HepG2 (cell line): Measurements from ENCODE around the gene WSB2. TPM values are rescaled to one million over a fixed set of nuclear protein-coding genes. Genes with fewer than 3 reads are reported as not detected.

ENCODE experiments used
- ATAC-seq: fragments of 200-7000 bp; cut with Tn5 transposase; 3 replicates; pipeline ENCODE4 v1.9.1; 2020; ENCODE audit warnings: mild to moderate bottlenecking, moderate library complexity
- Bru-seq: library from RNA; stranded (reverse); fragments of 400-500 nt; gene quantifications from one replicate; lab custom pipeline; 2021; lab: Mats Ljungman, UMichigan
- BruChase-seq, 2 experiments: library from RNA; stranded (reverse); fragments of 400-500 nt; gene quantifications; one replicate each; lab custom pipeline; 2021; lab: Mats Ljungman, UMichigan
- BruUV-seq: library from RNA; stranded (reverse); fragments of 400-500 nt; replicated peaks from 2 replicates; lab custom pipeline; 2021; lab: Mats Ljungman, UMichigan
- CTCF ChIA-PET: fragments of 300-600 bp; formaldehyde crosslinking; extraction: SDS; loops from one replicate; lab custom pipeline; 2021; ENCODE audit warnings: low total read pairs, inconsistent platforms, low intra/inter-chr PET ratio; lab: Yijun Ruan, JAX
- POLR2A ChIA-PET: fragments of 350-600 bp; sonication (Branson Sonifier 250); formaldehyde crosslinking; loops from one replicate; lab custom pipeline; 2020; ENCODE audit warnings: antibody characterized with exemption, inconsistent platforms; lab: Yijun Ruan, JAX
- DNase-seq: peaks from one replicate; pipeline ENCODE4 v3.0.0-alpha.2; 2015; ENCODE audit warnings: low spot score
- FAIRE-seq: peaks from 3 replicates; lab custom pipeline; 2011; peaks lifted over from hg19 to GRCh38; lab: Jason Lieb, UNC
- H2AFZ ChIP-seq: one replicate; pipeline ENCODE4 v1.6.1; 2011; ENCODE audit warnings: low read length, inconsistent platforms
- H3K27ac ChIP-seq: fragments of 300-600 bp; 3 replicates; pipeline ENCODE4 v1.8.0; 2011; ENCODE audit warnings: mixed run types, mild to moderate bottlenecking, mixed read lengths, low read length, inconsistent platforms; ENCODE audit not compliant: insufficient read depth; ENCODE audit errors: extremely low read length
- H3K27me3 ChIP-seq, 2 experiments: fragments of 200-600 bp in 1 of 2; 2 replicates in 1 of 2; 3 replicates in 1 of 2; pipeline versions ENCODE4 v1.6.0 to v1.8.0; 2011; ENCODE audit warnings: low read length in 2 of 2, mild to moderate bottlenecking in 2 of 2, moderate library complexity in 2 of 2, inconsistent platforms in 1 of 2; ENCODE audit not compliant: insufficient read depth in 2 of 2, control insufficient read depth in 1 of 2
- H3K36me3 ChIP-seq, 2 experiments: fragments of 200-600 bp in 1 of 2; replicated peaks in 1 of 2; 2 replicates in 1 of 2; 3 replicates in 1 of 2; pipeline versions ENCODE4 v1.5.1 to v1.8.0; 2011; ENCODE audit warnings: low read length in 2 of 2, inconsistent platforms in 1 of 2; ENCODE audit not compliant: insufficient read depth in 2 of 2, control insufficient read depth in 1 of 2
- H3K4me1 ChIP-seq: 2 replicates; pipeline ENCODE4 v1.5.1; 2012; ENCODE audit warnings: low read length, inconsistent platforms; ENCODE audit not compliant: insufficient read depth
- H3K4me2 ChIP-seq: 2 replicates; pipeline ENCODE4 v1.6.0; 2011; ENCODE audit warnings: low read depth, low read length, inconsistent platforms
- H3K4me3 ChIP-seq, 3 experiments: fragments of 200-600 bp in 1 of 3; sonication (generic), shearing (Covaris generic) in 1 of 3; replicated peaks in 1 of 3; 2 replicates each; pipeline ENCODE4 v1.5.1; 2011 to 2016; ENCODE audit warnings: low read length in 3 of 3, inconsistent platforms in 2 of 3, low read depth in 2 of 3, mild to moderate bottlenecking in 2 of 3, control low read depth in 1 of 3, mixed read lengths in 1 of 3; ENCODE audit not compliant: insufficient read depth in 1 of 3
- H3K79me2 ChIP-seq: one replicate; pipeline ENCODE4 v1.6.1; 2011; ENCODE audit warnings: low read length, inconsistent platforms; ENCODE audit not compliant: insufficient read depth
- H3K9ac ChIP-seq: 2 replicates; pipeline ENCODE4 v1.6.0; 2011; ENCODE audit warnings: mild to moderate bottlenecking, low read depth, low read length, inconsistent platforms; ENCODE audit not compliant: insufficient read depth
- H3K9me3 ChIP-seq: 2 replicates; pipeline ENCODE4 v1.5.1; 2012; ENCODE audit warnings: mild to moderate bottlenecking, low read length
- H4K20me1 ChIP-seq: 2 replicates; pipeline ENCODE4 v1.6.0; 2011; ENCODE audit warnings: inconsistent platforms, mild to moderate bottlenecking, low read length, moderate library complexity; ENCODE audit not compliant: insufficient read depth
- ESRRA ChIP-seq: sonication (generic); formaldehyde crosslinking; IDR thresholded peaks from 2 replicates; pipeline ENCODE4 v1.5.1; 2020; ENCODE audit warnings: mild to moderate bottlenecking, low read depth, missing genetic modification reagents
- GABPB1 ChIP-seq: IDR thresholded peaks from 2 replicates; pipeline ENCODE4 v1.6.1; 2016; ENCODE audit warnings: mild to moderate bottlenecking, missing genetic modification reagents, moderate library complexity, missing compliant biosample characterization
- MAX ChIP-seq: IDR thresholded peaks from 2 replicates; pipeline ENCODE4 v1.6.1; 2012; ENCODE audit warnings: inconsistent platforms
- MBD4 ChIP-seq: IDR thresholded peaks from 2 replicates; pipeline ENCODE4 v1.6.1; 2012; ENCODE audit warnings: low read length, inconsistent platforms, borderline replicate concordance
- PAXIP1 ChIP-seq: sonication (generic); formaldehyde crosslinking; conservative IDR thresholded peaks from 2 replicates; pipeline ENCODE4 v1.4.0; 2020; ENCODE audit warnings: mild to moderate bottlenecking, missing genetic modification reagents, moderate library complexity
- PCBP2 ChIP-seq: fragments of 200-400 bp; formaldehyde crosslinking; optimal IDR thresholded peaks from 2 replicates; pipeline ENCODE3; 2018; ENCODE audit warnings: low read length, low read depth; ENCODE audit not compliant: poor library complexity, severe bottlenecking
- POLR2G ChIP-seq: fragments of 200-400 bp; formaldehyde crosslinking; IDR thresholded peaks from 2 replicates; pipeline ENCODE4 v1.6.1; 2018; ENCODE audit warnings: mild to moderate bottlenecking, low read depth, low read length, moderate library complexity
- RELA ChIP-seq: sonication (generic); formaldehyde crosslinking; IDR thresholded peaks from 2 replicates; pipeline ENCODE4 v1.4.0; 2020; ENCODE audit warnings: missing genetic modification reagents
- SIN3A ChIP-seq: IDR thresholded peaks from 2 replicates; pipeline ENCODE4 v1.6.1; 2011; ENCODE audit warnings: low read depth, mild to moderate bottlenecking, control low read depth, low read length, borderline replicate concordance
- TFAP4 ChIP-seq: sonication (generic); IDR thresholded peaks from 2 replicates; pipeline ENCODE4 v1.6.1; 2016; ENCODE audit warnings: low read depth, borderline replicate concordance
- U2AF2 ChIP-seq: fragments of 200-400 bp; formaldehyde crosslinking; IDR thresholded peaks from 2 replicates; pipeline ENCODE4 v1.6.1; 2017; ENCODE audit warnings: low read depth, mild to moderate bottlenecking, low read length
- ZNF264 ChIP-seq: sonication (generic); formaldehyde crosslinking; IDR thresholded peaks from 2 replicates; pipeline ENCODE4 v1.4.0; 2020; ENCODE audit warnings: missing genetic modification reagents
- WGBS: methylation state at CpG from one replicate; pipeline ENCODE4 v1.1.6; 2017; ENCODE audit warnings: low lambda C conversion rate; 5-methylcytosine and 5-hydroxymethylcytosine counted together
- in situ Hi-C: cut with HindIII; loops from 2 replicates; pipeline ENCODE4 v1.10.0; 2017; ENCODE audit warnings: low pct_unique_long_range_greater_than_20kb; ENCODE audit not compliant: extremely low pct_ligation_motif_present
- intact Hi-C: fragments of 100-400 bp; cut with micrococcal nuclease; formaldehyde crosslinking; loops from one replicate; pipeline ENCODE4 v1.10.0; 2022; ENCODE audit not compliant: unreplicated experiment
- long read RNA-seq, 2 experiments: library from RNA in 1 of 2; library from polyadenylated mRNA in 1 of 2; stranded (forward) in 1 of 2; unstranded in 1 of 2; transcript quantifications; one replicate each; pipeline ENCODE4 v2.0.0, GENCODE V29; 2019 to 2022
- polyA minus RNA-seq, 3 experiments: library from RNA; depleted of rRNA, polyadenylated mRNA; stranded (reverse); fragments of >200 nt; gene quantifications; 2 replicates each; pipeline ENCODE4 v1.2.3, GENCODE V29; 2011; ENCODE audit warnings: low replicate concordance in 1 of 3
- polyA plus RNA-seq, 8 experiments: library from polyadenylated mRNA; depleted of rRNA in 3 of 8; stranded (reverse) in 7 of 8; unstranded in 1 of 8; fragments of >200 nt; fragmentation: Illumina TruSeq in 4 of 8; extraction: Trizol in 4 of 8; gene quantifications; 2 replicates each; pipeline versions ENCODE4 v1.2.1 to v1.2.3, GENCODE V29; 2011 to 2016; ENCODE audit warnings: low read depth in 4 of 8, missing spikeins in 1 of 8, mixed read lengths in 1 of 8; ENCODE audit not compliant: insufficient read depth in 1 of 8
- total RNA-seq, 5 experiments: library from RNA; depleted of rRNA; stranded (reverse); fragments of >200 nt; fragmentation: Illumina TruSeq; extraction: Trizol; gene quantifications; 2 replicates each; pipeline ENCODE4 v1.2.3, GENCODE V29; 2016; ENCODE audit warnings: low read depth in 1 of 5

WSB2 gene
- 31.0 and 39.5 TPM in 2 replicates for total RNA-seq (2016; rRNA removed; fragmentation: Illumina TruSeq; extraction: Trizol)
- total RNA-seq (2016; cell fraction: cytosol; rRNA removed; fragmentation: Illumina TruSeq; extraction: Trizol; ENCODE audit: low read depth) = 58.3 and 64.9 TPM in 2 replicates
- 32.3 and 33.3 TPM in 2 replicates for total RNA-seq (2016; cell fraction: insoluble cytoplasmic fraction; rRNA removed; fragmentation: Illumina TruSeq; extraction: Trizol)
- total RNA-seq (2016; cell fraction: membrane; rRNA removed; fragmentation: Illumina TruSeq; extraction: Trizol) = 113 and 119 TPM in 2 replicates
- 17.3 and 21.7 TPM in 2 replicates for total RNA-seq (2016; cell fraction: nucleus; rRNA removed; fragmentation: Illumina TruSeq; extraction: Trizol)
- 76.5 and 82.8 TPM in 2 replicates for polyA plus RNA-seq (2011; rRNA removed)
- 90.5 and 92.1 TPM in 2 replicates for polyA plus RNA-seq (2011; cell fraction: cytosol; rRNA removed)
- 33.9 and 37.1 TPM in 2 replicates for polyA plus RNA-seq (2011; cell fraction: nucleus; rRNA removed)
- polyA plus RNA-seq (2012) = 39.1 and 50.3 TPM in 2 replicates
- polyA plus RNA-seq (2016; cell fraction: cytosol; fragmentation: Illumina TruSeq; extraction: Trizol; ENCODE audit: low read depth) = 108 and 109 TPM in 2 replicates
- polyA plus RNA-seq (2016; cell fraction: insoluble cytoplasmic fraction; fragmentation: Illumina TruSeq; extraction: Trizol; ENCODE audit: low read depth) = 32.4 and 39.7 TPM in 2 replicates
- 111 and 130 TPM in 2 replicates for polyA plus RNA-seq (2016; cell fraction: membrane; fragmentation: Illumina TruSeq; extraction: Trizol; ENCODE audit: low read depth)
- polyA plus RNA-seq (2016; cell fraction: nucleus; fragmentation: Illumina TruSeq; extraction: Trizol; ENCODE audit: insufficient read depth, low read depth) = 25.3 and 27.6 TPM in 2 replicates
- polyA minus RNA-seq (2011; rRNA and poly(A)+ RNA removed; ENCODE audit: low replicate concordance) = 192 and 280 TPM in 2 replicates
- 89.2 and 103 TPM in 2 replicates for polyA minus RNA-seq (2011; cell fraction: cytosol; rRNA and poly(A)+ RNA removed)
- polyA minus RNA-seq (2011; cell fraction: nucleus; rRNA and poly(A)+ RNA removed) = 50.3 and 54.8 TPM in 2 replicates
- Bru-seq, nascent RNA = percentile 70 among the genes with signal in this experiment
- BruChase-seq, experiment 1, labeled RNA remaining after a 6-hour chase = percentile 84 among the genes with signal in this experiment
- percentile 75 among the genes with signal in this experiment for BruChase-seq, experiment 2, labeled RNA remaining after a 2-hour chase
- long read RNA-seq, experiment 1, partial matches to known transcripts = 9 of 27 reads
- long read RNA-seq, experiment 1, other reads (novel, unspliced or antisense) = 13 of 27 reads
- long read RNA-seq, experiment 2, transcript WSB2-201 (9 exons, 2,646 nt) = major isoform, 38 of 85 reads
- long read RNA-seq, experiment 2, transcript WSB2-203 (8 exons, 1,328 nt) = minor isoform, 5 of 85 reads
- long read RNA-seq, experiment 2, partial matches to known transcripts = 11 of 85 reads
- long read RNA-seq, experiment 2, other reads (novel, unspliced or antisense) = 30 of 85 reads

GRCh38 chr12:118061011-118061872, at the start of gene WSB2:
TSS of gene WSB2 (minus strand) at chr12:118061179. CDS start at chr12:118061048, 131 bp downstream.
- H3K79me2 ChIP-seq = peaks cover 17% of the 10 kb centered on the region
- no peaks in the 10 kb centered on the region for H4K20me1 ChIP-seq
- ATAC-seq (peak; percentile 23), DNase-seq (no peak), FAIRE-seq (no peak)
- H3K4me3 ChIP-seq = peak within 1 kb of the TSS; percentile 69 to 92 (median 86)
- H3K9ac ChIP-seq = peak within 1 kb of the TSS; percentile 78
- H3K4me1 ChIP-seq = peaks cover 62% of the 10 kb centered on the region
- no peaks in the 10 kb centered on the region for H3K36me3 ChIP-seq
- peak within 1 kb of the TSS; percentile 96 for H3K4me2 ChIP-seq
- H3K27me3 ChIP-seq = no peaks in the 10 kb centered on the region; a peak in 1 of 5 replicates
- CTCF ChIA-PET = no interaction called here
- no peak within 1 kb of the TSS for H2AFZ ChIP-seq
- no TSS peak for BruUV-seq
- 2% methylated on average over 63 of the region's 76 CpGs for WGBS
- intact Hi-C loops (loop anchor here (1.0 kb wide), 2 partner anchors 9 to 42 kb away; no protein-coding TSS in a partner anchor), in situ Hi-C loops (no loop called here)
- peak within 1 kb of the TSS; percentile 81 for H3K27ac ChIP-seq
- H3K9me3 ChIP-seq = no peaks in the 10 kb centered on the region
- POLR2A ChIA-PET = interaction anchor here (0.6 to 2.0 kb wide), 9 partner anchors 16 to 970 kb away, joined by 3 to 7 read pairs (median 4); partner anchors contain the start of genes SUDS3, TAOK3 and VSIG10
- TF ChIP-seq PAXIP1 (CRISPR knock-in tag) (0 out of 2 replicates have a peak, but pooled peaks have one; percentile 14), PCBP2 (peak; percentile 85), MBD4 (no peak), U2AF2 (no peak), POLR2G (peak; percentile 74; the same call in 1 of the 2 replicates), ZNF264 (CRISPR knock-in tag) (no peak), SIN3A (0 out of 2 replicates have a peak, but pooled peaks have one; percentile 24), TFAP4 (peak; percentile 81; the same call in 1 of the 2 replicates), MAX (peak; percentile 53; the same call in 1 of the 2 replicates), ESRRA (CRISPR knock-in tag) (no peak), GABPB1 (CRISPR knock-in tag) (peak; percentile 58; the same call in 1 of the 2 replicates), RELA (CRISPR knock-in tag) (no peak)
